GM19035 (cell line): ENCODE data around the gene MACROH2A1.

Experiments
- ATAC-seq: cut with Tn5 transposase; IDR thresholded peaks from one replicate; pipeline ENCODE4 v1.9.1; 2021; ENCODE audit not compliant: unreplicated experiment

MACROH2A1 gene

GRCh38 chr5:135295852-135296251 lies 103.2 kb downstream of the MACROH2A1 start:
- ATAC-seq, result no peak

GRCh38 chr5:135294793-135295192 lies 104.2 kb downstream of the MACROH2A1 start:
- no peak for ATAC-seq

DNA sequence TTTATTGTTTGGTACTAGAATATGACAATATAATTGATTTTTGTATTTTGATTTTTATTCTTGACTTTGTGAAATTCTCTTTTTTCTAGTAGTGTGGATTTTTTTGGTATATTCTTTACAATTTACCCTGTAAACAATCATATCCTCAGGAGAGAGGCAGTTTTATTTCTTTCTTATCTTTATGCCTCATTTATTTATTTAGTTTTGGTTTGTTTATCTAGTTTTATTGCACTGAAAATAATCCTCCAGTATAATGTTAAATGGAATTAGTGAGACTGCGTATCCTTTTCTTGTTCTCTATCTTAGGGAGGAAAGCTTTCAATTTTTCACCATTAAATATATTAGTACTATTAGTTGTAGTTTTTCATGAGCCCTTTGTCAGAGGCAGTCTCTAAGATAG lies 109.4 kb downstream of the MACROH2A1 start:
- ATAC-seq, result no peak

DNA sequence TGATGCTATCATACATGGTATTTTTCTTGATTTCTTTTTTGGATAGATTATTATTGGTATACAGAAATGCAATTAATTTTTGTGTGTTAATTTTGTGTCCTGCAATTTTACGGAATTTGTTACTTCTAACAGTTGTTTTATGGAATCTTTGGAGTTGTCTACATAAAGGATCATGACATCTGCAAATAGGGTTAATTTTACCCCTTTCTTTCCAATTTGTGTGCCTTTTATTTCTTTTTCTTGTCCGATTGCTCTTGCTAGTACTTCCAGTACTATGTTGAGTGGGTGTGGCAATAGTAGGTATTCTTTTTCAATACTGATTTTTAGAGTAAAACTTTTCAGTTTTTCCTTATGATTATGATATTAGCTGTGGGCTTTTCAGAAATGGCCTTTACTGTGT lies 111.5 kb downstream of the MACROH2A1 start:
- ATAC-seq, result no peak
